HepG2 (cell line): ENCODE measurements around the gene AP3D1. TPM values are rescaled to one million over a fixed set of nuclear protein-coding genes. Genes with fewer than 3 reads are reported as not detected.

ENCODE experiments used
- ATAC-seq: fragments of 200-7000 bp; cut with Tn5 transposase; 3 replicates; pipeline ENCODE4 v1.9.1; 2020; ENCODE audit warnings: mild to moderate bottlenecking, moderate library complexity
- BruUV-seq: library from RNA; stranded (reverse); fragments of 400-500 nt; replicated peaks from 2 replicates; lab custom pipeline; 2021; lab: Mats Ljungman, UMichigan
- CTCF ChIA-PET: fragments of 300-600 bp; formaldehyde crosslinking; extraction: SDS; loops from one replicate; lab custom pipeline; 2021; ENCODE audit warnings: low total read pairs, inconsistent platforms, low intra/inter-chr PET ratio; lab: Yijun Ruan, JAX
- POLR2A ChIA-PET: fragments of 350-600 bp; sonication (Branson Sonifier 250); formaldehyde crosslinking; loops from one replicate; lab custom pipeline; 2020; ENCODE audit warnings: antibody characterized with exemption, inconsistent platforms; lab: Yijun Ruan, JAX
- DNase-seq: peaks from one replicate; pipeline ENCODE4 v3.0.0-alpha.2; 2015; ENCODE audit warnings: low spot score
- FAIRE-seq: peaks from 3 replicates; lab custom pipeline; 2011; peaks lifted over from hg19 to GRCh38; lab: Jason Lieb, UNC
- H2AFZ ChIP-seq: one replicate; pipeline ENCODE4 v1.6.1; 2011; ENCODE audit warnings: low read length, inconsistent platforms
- H3K27ac ChIP-seq: fragments of 300-600 bp; 3 replicates; pipeline ENCODE4 v1.8.0; 2011; ENCODE audit warnings: mixed run types, mild to moderate bottlenecking, mixed read lengths, low read length, inconsistent platforms; ENCODE audit not compliant: insufficient read depth; ENCODE audit errors: extremely low read length
- H3K27me3 ChIP-seq, 2 experiments: fragments of 200-600 bp in 1 of 2; 2 replicates in 1 of 2; 3 replicates in 1 of 2; pipeline versions ENCODE4 v1.6.0 to v1.8.0; 2011; ENCODE audit warnings: low read length in 2 of 2, mild to moderate bottlenecking in 2 of 2, moderate library complexity in 2 of 2, inconsistent platforms in 1 of 2; ENCODE audit not compliant: insufficient read depth in 2 of 2, control insufficient read depth in 1 of 2
- H3K36me3 ChIP-seq, 2 experiments: fragments of 200-600 bp in 1 of 2; replicated peaks in 1 of 2; 2 replicates in 1 of 2; 3 replicates in 1 of 2; pipeline versions ENCODE4 v1.5.1 to v1.8.0; 2011; ENCODE audit warnings: low read length in 2 of 2, inconsistent platforms in 1 of 2; ENCODE audit not compliant: insufficient read depth in 2 of 2, control insufficient read depth in 1 of 2
- H3K4me1 ChIP-seq: 2 replicates; pipeline ENCODE4 v1.5.1; 2012; ENCODE audit warnings: low read length, inconsistent platforms; ENCODE audit not compliant: insufficient read depth
- H3K4me2 ChIP-seq: 2 replicates; pipeline ENCODE4 v1.6.0; 2011; ENCODE audit warnings: low read depth, low read length, inconsistent platforms
- H3K4me3 ChIP-seq, 3 experiments: fragments of 200-600 bp in 1 of 3; sonication (generic), shearing (Covaris generic) in 1 of 3; replicated peaks in 1 of 3; 2 replicates each; pipeline ENCODE4 v1.5.1; 2011 to 2016; ENCODE audit warnings: low read length in 3 of 3, inconsistent platforms in 2 of 3, low read depth in 2 of 3, mild to moderate bottlenecking in 2 of 3, control low read depth in 1 of 3, mixed read lengths in 1 of 3; ENCODE audit not compliant: insufficient read depth in 1 of 3
- H3K79me2 ChIP-seq: one replicate; pipeline ENCODE4 v1.6.1; 2011; ENCODE audit warnings: low read length, inconsistent platforms; ENCODE audit not compliant: insufficient read depth
- H3K9ac ChIP-seq: 2 replicates; pipeline ENCODE4 v1.6.0; 2011; ENCODE audit warnings: mild to moderate bottlenecking, low read depth, low read length, inconsistent platforms; ENCODE audit not compliant: insufficient read depth
- H3K9me3 ChIP-seq: 2 replicates; pipeline ENCODE4 v1.5.1; 2012; ENCODE audit warnings: mild to moderate bottlenecking, low read length
- H4K20me1 ChIP-seq: 2 replicates; pipeline ENCODE4 v1.6.0; 2011; ENCODE audit warnings: inconsistent platforms, mild to moderate bottlenecking, low read length, moderate library complexity; ENCODE audit not compliant: insufficient read depth
- BCL6 ChIP-seq: IDR thresholded peaks from 2 replicates; pipeline ENCODE4 v1.6.1; 2016; ENCODE audit warnings: missing genetic modification reagents, missing compliant biosample characterization
- CREM ChIP-seq, 2 experiments: sonication (generic) in 1 of 2; formaldehyde crosslinking in 1 of 2; IDR thresholded peaks; 2 replicates each; pipeline versions ENCODE4 v1.4.0 to v1.6.1; 2016 to 2020; ENCODE audit warnings: antibody characterized with exemption in 1 of 2, mild to moderate bottlenecking in 1 of 2, missing genetic modification reagents in 1 of 2
- GTF3A ChIP-seq: sonication (generic); formaldehyde crosslinking; conservative IDR thresholded peaks from 2 replicates; pipeline ENCODE4 v1.4.0; 2020; ENCODE audit warnings: mild to moderate bottlenecking, missing genetic modification reagents
- HMG20A ChIP-seq: IDR thresholded peaks from 2 replicates; pipeline ENCODE4 v1.6.1; 2016; ENCODE audit warnings: borderline replicate concordance
- HNRNPUL1 ChIP-seq: fragments of 200-400 bp; formaldehyde crosslinking; IDR thresholded peaks from 2 replicates; pipeline ENCODE4 v1.6.1; 2017; ENCODE audit warnings: low read depth, mild to moderate bottlenecking, low read length, moderate library complexity
- HOMEZ ChIP-seq: IDR thresholded peaks from 2 replicates; pipeline ENCODE4 v1.6.1; 2016; ENCODE audit warnings: low read depth
- KLF6 ChIP-seq: IDR thresholded peaks from 2 replicates; pipeline ENCODE4 v1.8.0; 2016; ENCODE audit warnings: missing biosample characterization, missing genetic modification reagents
- MTF2 ChIP-seq: sonication (generic); formaldehyde crosslinking; IDR thresholded peaks from 2 replicates; pipeline ENCODE4 v1.5.0; 2020; ENCODE audit warnings: missing genetic modification reagents, borderline replicate concordance
- RBAK ChIP-seq: sonication (generic); formaldehyde crosslinking; IDR thresholded peaks from 2 replicates; pipeline ENCODE4 v1.5.1; 2020; ENCODE audit warnings: mild to moderate bottlenecking, missing genetic modification reagents
- SIX4 ChIP-seq: sonication (generic); formaldehyde crosslinking; IDR thresholded peaks from 2 replicates; pipeline ENCODE4 v1.4.0; 2020; ENCODE audit warnings: missing genetic modification reagents
- SSRP1 ChIP-seq: IDR thresholded peaks from 2 replicates; pipeline ENCODE4 v1.6.1; 2016; ENCODE audit warnings: control low read depth
- TOE1 ChIP-seq: sonication (generic); formaldehyde crosslinking; IDR thresholded peaks from 2 replicates; pipeline ENCODE4 v1.4.0; 2020; ENCODE audit warnings: mild to moderate bottlenecking, missing genetic modification reagents
- ZNF567 ChIP-seq: sonication (generic); formaldehyde crosslinking; IDR thresholded peaks from 2 replicates; pipeline ENCODE4 v1.8.1; 2023; ENCODE audit warnings: mild to moderate bottlenecking, missing genetic modification reagents, borderline replicate concordance
- ZNF773 ChIP-seq: sonication (generic); formaldehyde crosslinking; IDR thresholded peaks from 2 replicates; pipeline ENCODE4 v1.4.0; 2020; ENCODE audit warnings: missing genetic modification reagents, borderline replicate concordance
- ZNF883 ChIP-seq: sonication (generic); formaldehyde crosslinking; IDR thresholded peaks from 2 replicates; pipeline ENCODE4 v1.5.1; 2020; ENCODE audit warnings: mild to moderate bottlenecking, missing genetic modification reagents; ENCODE audit errors: not compliant biosample characterization
- WGBS: methylation state at CpG from one replicate; pipeline ENCODE4 v1.1.6; 2017; ENCODE audit warnings: low lambda C conversion rate; 5-methylcytosine and 5-hydroxymethylcytosine counted together
- in situ Hi-C: cut with HindIII; loops from 2 replicates; pipeline ENCODE4 v1.10.0; 2017; ENCODE audit warnings: low pct_unique_long_range_greater_than_20kb; ENCODE audit not compliant: extremely low pct_ligation_motif_present
- intact Hi-C: fragments of 100-400 bp; cut with micrococcal nuclease; formaldehyde crosslinking; loops from one replicate; pipeline ENCODE4 v1.10.0; 2022; ENCODE audit not compliant: unreplicated experiment
- polyA plus RNA-seq, 8 experiments: library from polyadenylated mRNA; depleted of rRNA in 3 of 8; stranded (reverse) in 7 of 8; unstranded in 1 of 8; fragments of >200 nt; fragmentation: Illumina TruSeq in 4 of 8; extraction: Trizol in 4 of 8; gene quantifications; 2 replicates each; pipeline versions ENCODE4 v1.2.1 to v1.2.3, GENCODE V29; 2011 to 2016; ENCODE audit warnings: low read depth in 4 of 8, missing spikeins in 1 of 8, mixed read lengths in 1 of 8; ENCODE audit not compliant: insufficient read depth in 1 of 8
- total RNA-seq, 5 experiments: library from RNA; depleted of rRNA; stranded (reverse); fragments of >200 nt; fragmentation: Illumina TruSeq; extraction: Trizol; gene quantifications; 2 replicates each; pipeline ENCODE4 v1.2.3, GENCODE V29; 2016; ENCODE audit warnings: low read depth in 1 of 5

The AP3D1 gene
- total and polyA plus RNA-seq, 2 of the 13 experiments (the other 11 are each of a cell fraction or from before 2014, with no cell fraction given), result 68.0 to 82.6 TPM

DNA sequence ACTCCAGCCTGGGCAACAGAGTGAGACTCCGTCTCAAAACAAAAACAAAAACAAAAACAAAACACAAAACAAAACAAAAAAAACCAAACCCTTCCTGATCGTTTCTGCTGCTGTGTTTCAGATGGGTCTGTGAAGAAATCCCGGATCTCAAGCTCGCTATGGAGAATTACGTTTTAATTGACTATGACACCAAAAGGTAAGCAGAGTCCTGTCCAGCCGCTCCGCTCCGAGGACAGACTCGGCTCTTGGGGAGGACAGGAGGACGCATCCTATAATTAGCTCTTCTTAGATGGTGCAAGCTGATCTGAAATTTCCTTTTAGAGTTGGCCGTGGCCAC, 34.3 kb upstream of the AP3D1 start:
- Histone ChIP-seq H3K27ac (no peak overlapping the region), H2AFZ (no peak overlapping the region), H3K79me2 (peaks cover 55% of the 10 kb centered on the region), H3K4me1 (no peaks in the 10 kb centered on the region), H3K27me3 (no peaks in the 10 kb centered on the region; a peak in 1 of 5 replicates), H3K4me2 (no peak overlapping the region), H3K4me3 (no peak overlapping the region), H3K9ac (no peak overlapping the region), H3K9me3 (no peaks in the 10 kb centered on the region), H4K20me1 (peaks cover 24% of the 10 kb centered on the region; the same call in 1 of the 2 replicates), H3K36me3 (peaks cover 53 to 72% of the 10 kb centered on the region in 2 experiments; a peak in 4 of 5 replicates)
- in situ Hi-C loops (no loop called here), intact Hi-C loops (no loop called here)
- BruUV-seq, result no TSS peak
- ChIA-PET CTCF (no interaction called here), POLR2A (no interaction called here)
- no peak for DNase-seq
- no peak for ATAC-seq
- TF ChIP-seq RBAK (CRISPR knock-in tag), result no peak
- no peak for TF ChIP-seq ZNF883 (CRISPR knock-in tag)
- TF ChIP-seq SSRP1 (CRISPR knock-in tag), result no peak
- TF ChIP-seq KLF6 (CRISPR knock-in tag), result no peak
- no peak for TF ChIP-seq HOMEZ
- no peak for TF ChIP-seq TOE1 (CRISPR knock-in tag)
- TF ChIP-seq GTF3A (CRISPR knock-in tag), result no peak
- no peak for TF ChIP-seq HMG20A (CRISPR knock-in tag)
- TF ChIP-seq HNRNPUL1, result no peak
- no peak for TF ChIP-seq MTF2 (CRISPR knock-in tag)
- TF ChIP-seq SIX4 (CRISPR knock-in tag), result no peak
- TF ChIP-seq ZNF773, result no peak
- TF ChIP-seq BCL6 (CRISPR knock-in tag), result no peak
- TF ChIP-seq CREM (IDR thresholded peaks at IDR 0.05), result no peak
- TF ChIP-seq CREM (CRISPR knock-in tag; IDR thresholded peaks at IDR 0.05), result no peak
- TF ChIP-seq ZNF567 (CRISPR knock-in tag), result no peak
- FAIRE-seq, result no peak
- WGBS, result 97% methylated on average over 11 of the region's 11 CpGs
